ENCODE results near the gene PDK1. TPM values are rescaled to one million over a fixed set of nuclear protein-coding genes. Genes with fewer than 3 reads are reported as not detected.

Gene PDK1
- total RNA-seq, 2 donors from 2014 or later: 6.2 to 14.4 TPM

GRCh38 chr2:172640389-172640788, 84.5 kb downstream of the PDK1 start:
- no peaks in the 10 kb centered on the region for H3K36me3 ChIP-seq
- H3K27ac ChIP-seq: no peak overlapping the region
- no peaks in the 10 kb centered on the region for H3K9me3 ChIP-seq
- H3K4me1 ChIP-seq (replicated peaks): no peaks in the 10 kb centered on the region
- intact Hi-C loops (cut with DNase I): no loop called here
- H3K27me3 ChIP-seq (replicated peaks; ENCODE audit: insufficient read depth): no peaks in the 10 kb centered on the region
- TF ChIP-seq POLR2A (IDR thresholded peaks at IDR 0.05) (no peak), POLR2AphosphoS5 (IDR thresholded peaks at IDR 0.05) (no peak), CTCF (IDR thresholded peaks at IDR 0.05) (no peak)
- DNase-seq (ENCODE audit: low spot score): no peak
- no peak overlapping the region for H3K4me3 ChIP-seq

GRCh38 chr2:172642301-172643020, 86.6 kb downstream of the PDK1 start:
- Histone ChIP-seq H3K27me3 (replicated peaks; ENCODE audit: insufficient read depth) (peaks cover 3% of the 10 kb centered on the region), H3K27ac (no peak overlapping the region), H3K4me3 (no peak overlapping the region), H3K9me3 (no peaks in the 10 kb centered on the region), H3K4me1 (replicated peaks) (no peaks in the 10 kb centered on the region), H3K36me3 (no peaks in the 10 kb centered on the region)
- intact Hi-C loops (cut with DNase I): no loop called here
- WGBS: 95% methylated on average over 6 of the region's 6 CpGs
- DNase-seq (ENCODE audit: low spot score): no peak
- TF ChIP-seq POLR2AphosphoS5 (IDR thresholded peaks at IDR 0.05): no peak
- TF ChIP-seq CTCF (IDR thresholded peaks at IDR 0.05): no peak
- no peak for TF ChIP-seq POLR2A (IDR thresholded peaks at IDR 0.05)

- 83% methylated on average over 6 of the region's 6 CpGs for WGBS
- no peaks in the 10 kb centered on the region for H3K4me1 ChIP-seq (replicated peaks)
- H3K4me3 ChIP-seq: no peak overlapping the region
- H3K27me3 ChIP-seq (replicated peaks; ENCODE audit: insufficient read depth): peaks cover 3% of the 10 kb centered on the region
- no peaks in the 10 kb centered on the region for H3K9me3 ChIP-seq
- intact Hi-C loops (cut with DNase I): no loop called here
- no peak for DNase-seq (ENCODE audit: low spot score)
- H3K36me3 ChIP-seq: no peaks in the 10 kb centered on the region
- TF ChIP-seq CTCF (IDR thresholded peaks at IDR 0.05) (no peak), POLR2AphosphoS5 (IDR thresholded peaks at IDR 0.05) (no peak), POLR2A (IDR thresholded peaks at IDR 0.05) (no peak)
- H3K27ac ChIP-seq: no peak overlapping the region
Observed at GRCh38 chr2:172643142-172643541, 87.3 kb downstream of the PDK1 start.

GRCh38 chr2:172647439-172647838, 91.5 kb downstream of the PDK1 start:
- 90% methylated on average over 1 of the region's 1 CpG for WGBS
- intact Hi-C loops (cut with DNase I): no loop called here
- no peak for DNase-seq (ENCODE audit: low spot score)
- Histone ChIP-seq H3K36me3 (no peaks in the 10 kb centered on the region), H3K4me1 (replicated peaks) (no peaks in the 10 kb centered on the region), H3K27ac (no peak overlapping the region), H3K27me3 (replicated peaks; ENCODE audit: insufficient read depth) (peaks cover 3% of the 10 kb centered on the region), H3K4me3 (no peak overlapping the region), H3K9me3 (no peaks in the 10 kb centered on the region)
- TF ChIP-seq POLR2AphosphoS5 (IDR thresholded peaks at IDR 0.05) (no peak), CTCF (IDR thresholded peaks at IDR 0.05) (no peak), POLR2A (IDR thresholded peaks at IDR 0.05) (no peak)
